ENCODE measurements around the gene GRID1. TPM values are rescaled to one million over a fixed set of nuclear protein-coding genes. Genes with fewer than 3 reads are reported as not detected.

The GRID1 gene
- total RNA-seq, 1 experiment from 2014 or later = not detected

DNA sequence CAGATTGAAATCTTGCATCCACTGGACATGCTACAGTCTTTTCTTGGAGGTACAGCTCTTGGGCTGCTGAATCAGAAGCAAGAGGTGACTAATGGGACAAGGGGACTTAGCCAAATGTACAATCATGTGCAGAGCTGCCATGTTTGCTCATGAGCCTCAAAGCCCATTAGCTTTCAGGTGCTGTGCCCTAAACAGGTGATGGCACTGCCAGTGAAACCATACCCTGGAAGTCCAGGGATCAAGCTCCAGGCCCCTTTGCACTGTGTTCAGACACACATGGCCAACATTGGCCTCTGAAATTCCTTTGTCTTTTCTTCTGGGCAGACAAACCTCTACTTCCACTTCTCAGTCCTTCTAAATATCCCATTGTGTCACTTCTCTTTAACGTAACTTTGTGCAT is 328.2 kb downstream of the GRID1 start:
- H3K79me2 ChIP-seq (ENCODE audit: low read depth) = no peaks in the 10 kb centered on the region
- DNase-seq = no peak
- no peaks in the 10 kb centered on the region for H3F3A ChIP-seq (ENCODE audit: insufficient read depth, low read depth)
- intact Hi-C loops (cut with micrococcal nuclease; ENCODE audit: unreplicated experiment) = no loop called here
- POLR2A ChIA-PET (ENCODE audit: unreplicated experiment) = no interaction called here
- no peak overlapping the region for H3K4me3 ChIP-seq
- no TSS peak for BruUV-seq (replicated peaks)
- H3K9me2 ChIP-seq (ENCODE audit: insufficient read depth) = no peaks in the 10 kb centered on the region
- no peaks in the 10 kb centered on the region for H3K4me1 ChIP-seq (replicated peaks; ENCODE audit: insufficient read depth)
- H3K4me2 ChIP-seq = no peak overlapping the region
- H3K36me3 ChIP-seq (ENCODE audit: low read depth) = no peaks in the 10 kb centered on the region
- H3K27me3 ChIP-seq (ENCODE audit: insufficient read depth, low read depth) = no peaks in the 10 kb centered on the region
- no peaks in the 10 kb centered on the region for H3K9me3 ChIP-seq (ENCODE audit: insufficient read depth, low read depth)
- no peak for TF ChIP-seq EZH2 (IDR thresholded peaks at IDR 0.05; ENCODE audit: low read depth)
- TF ChIP-seq, protein P1, sequence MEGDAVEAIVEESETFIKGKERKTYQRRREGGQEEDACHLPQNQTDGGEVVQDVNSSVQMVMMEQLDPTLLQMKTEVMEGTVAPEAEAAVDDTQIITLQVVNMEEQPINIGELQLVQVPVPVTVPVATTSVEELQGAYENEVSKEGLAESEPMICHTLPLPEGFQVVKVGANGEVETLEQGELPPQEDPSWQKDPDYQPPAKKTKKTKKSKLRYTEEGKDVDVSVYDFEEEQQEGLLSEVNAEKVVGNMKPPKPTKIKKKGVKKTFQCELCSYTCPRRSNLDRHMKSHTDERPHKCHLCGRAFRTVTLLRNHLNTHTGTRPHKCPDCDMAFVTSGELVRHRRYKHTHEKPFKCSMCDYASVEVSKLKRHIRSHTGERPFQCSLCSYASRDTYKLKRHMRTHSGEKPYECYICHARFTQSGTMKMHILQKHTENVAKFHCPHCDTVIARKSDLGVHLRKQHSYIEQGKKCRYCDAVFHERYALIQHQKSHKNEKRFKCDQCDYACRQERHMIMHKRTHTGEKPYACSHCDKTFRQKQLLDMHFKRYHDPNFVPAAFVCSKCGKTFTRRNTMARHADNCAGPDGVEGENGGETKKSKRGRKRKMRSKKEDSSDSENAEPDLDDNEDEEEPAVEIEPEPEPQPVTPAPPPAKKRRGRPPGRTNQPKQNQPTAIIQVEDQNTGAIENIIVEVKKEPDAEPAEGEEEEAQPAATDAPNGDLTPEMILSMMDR (conservative IDR thresholded peaks at IDR 0.05) = no peak
- H3K27ac ChIP-seq = no peak overlapping the region
- no peak overlapping the region for H2AFZ ChIP-seq
- CTCF ChIA-PET = no interaction called here
- no peaks in the 10 kb centered on the region for H4K20me1 ChIP-seq (ENCODE audit: insufficient read depth)

DNA sequence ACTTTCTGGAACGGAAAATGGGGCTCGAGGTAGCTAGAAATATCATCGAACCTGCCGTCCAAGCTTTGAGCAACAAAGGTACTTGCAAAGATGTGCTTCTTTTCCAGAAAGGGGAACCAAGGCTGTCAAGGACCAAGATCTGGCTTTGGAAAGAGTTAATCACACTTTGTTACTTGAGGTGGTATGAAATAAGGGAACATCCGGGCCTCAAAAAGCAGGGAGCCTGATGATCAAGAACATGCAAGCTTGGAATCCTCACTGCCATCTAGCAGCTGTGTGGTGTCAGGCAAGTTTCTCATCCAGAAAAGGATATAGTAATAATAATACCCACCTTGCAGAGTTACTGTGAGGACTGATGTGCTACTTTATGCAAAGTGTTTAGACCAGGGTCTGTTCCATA is 329.5 kb downstream of the GRID1 start:
- H3K4me3 ChIP-seq = no peak overlapping the region
- H3K27ac ChIP-seq = no peak overlapping the region
- no peak overlapping the region for H2AFZ ChIP-seq
- no peak for DNase-seq
- H3K9me2 ChIP-seq (ENCODE audit: insufficient read depth) = no peaks in the 10 kb centered on the region
- no TSS peak for BruUV-seq (replicated peaks)
- H3K9me3 ChIP-seq (ENCODE audit: insufficient read depth, low read depth) = no peaks in the 10 kb centered on the region
- no peaks in the 10 kb centered on the region for H4K20me1 ChIP-seq (ENCODE audit: insufficient read depth)
- POLR2A ChIA-PET (ENCODE audit: unreplicated experiment) = no interaction called here
- CTCF ChIA-PET = no interaction called here
- TF ChIP-seq EZH2 (IDR thresholded peaks at IDR 0.05; ENCODE audit: low read depth) = no peak
- TF ChIP-seq, protein P1 (conservative IDR thresholded peaks at IDR 0.05) = no peak
- no peaks in the 10 kb centered on the region for H3K4me1 ChIP-seq (replicated peaks; ENCODE audit: insufficient read depth)
- H3K4me2 ChIP-seq = no peak overlapping the region
- no peaks in the 10 kb centered on the region for H3K27me3 ChIP-seq (ENCODE audit: insufficient read depth, low read depth)
- no peaks in the 10 kb centered on the region for H3K79me2 ChIP-seq (ENCODE audit: low read depth)
- intact Hi-C loops (cut with micrococcal nuclease; ENCODE audit: unreplicated experiment) = no loop called here
- no peaks in the 10 kb centered on the region for H3F3A ChIP-seq (ENCODE audit: insufficient read depth, low read depth)
- H3K36me3 ChIP-seq (ENCODE audit: low read depth) = no peaks in the 10 kb centered on the region

DNA sequence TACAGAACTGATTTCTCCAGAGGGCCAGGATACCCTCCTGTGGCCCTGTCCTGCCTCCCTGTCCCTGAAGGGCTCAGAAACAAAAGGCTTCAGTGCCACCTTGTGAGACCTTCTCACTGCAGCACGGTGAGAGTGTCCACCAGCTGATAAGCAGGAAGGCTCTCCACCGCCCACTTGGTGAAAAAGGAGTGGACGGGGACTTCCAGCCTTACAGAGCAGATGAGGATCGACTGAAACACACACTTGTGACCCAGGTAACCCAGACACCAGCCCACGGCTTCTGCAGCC is 330.1 kb downstream of the GRID1 start:
- POLR2A ChIA-PET (ENCODE audit: unreplicated experiment) = no interaction called here
- H3K27me3 ChIP-seq (ENCODE audit: insufficient read depth, low read depth) = no peaks in the 10 kb centered on the region
- BruUV-seq (replicated peaks) = no TSS peak
- no peak for DNase-seq
- TF ChIP-seq, protein P1 (conservative IDR thresholded peaks at IDR 0.05) = no peak
- TF ChIP-seq EZH2 (IDR thresholded peaks at IDR 0.05; ENCODE audit: low read depth) = no peak
- no peak overlapping the region for H3K4me3 ChIP-seq
- no peaks in the 10 kb centered on the region for H3F3A ChIP-seq (ENCODE audit: insufficient read depth, low read depth)
- H3K79me2 ChIP-seq (ENCODE audit: low read depth) = no peaks in the 10 kb centered on the region
- H3K4me1 ChIP-seq (replicated peaks; ENCODE audit: insufficient read depth) = no peaks in the 10 kb centered on the region
- H4K20me1 ChIP-seq (ENCODE audit: insufficient read depth) = no peaks in the 10 kb centered on the region
- CTCF ChIA-PET = no interaction called here
- no peaks in the 10 kb centered on the region for H3K36me3 ChIP-seq (ENCODE audit: low read depth)
- no peaks in the 10 kb centered on the region for H3K9me2 ChIP-seq (ENCODE audit: insufficient read depth)
- no peak overlapping the region for H2AFZ ChIP-seq
- H3K9me3 ChIP-seq (ENCODE audit: insufficient read depth, low read depth) = no peaks in the 10 kb centered on the region
- intact Hi-C loops (cut with micrococcal nuclease; ENCODE audit: unreplicated experiment) = no loop called here
- H3K27ac ChIP-seq = no peak overlapping the region
- H3K4me2 ChIP-seq = no peak overlapping the region
